GM23338 (cell line): ENCODE measurements around the gene ABCB6. TPM values are rescaled to one million over a fixed set of nuclear protein-coding genes. Genes with fewer than 3 reads are reported as not detected.

Experiments
- ATAC-seq: fragments of 200-7000 bp; cut with Tn5 transposase; 3 replicates; pipeline ENCODE4 v1.9.1; 2020
- DNase-seq: peaks from one replicate; pipeline ENCODE4 v3.0.0-alpha.2; 2015; ENCODE audit warnings: low spot score
- H2AFZ ChIP-seq: fragments of 200-600 bp; sonication (generic); 2 replicates; pipeline ENCODE4 v1.8.0; 2016; ENCODE audit warnings: antibody characterized with exemption, mild to moderate bottlenecking, moderate library complexity
- H3F3A ChIP-seq: fragments of 200-600 bp; sonication (generic); replicated peaks from 2 replicates; pipeline ENCODE4 v1.8.0; 2017; ENCODE audit warnings: antibody characterized with exemption, mixed run types, low read depth
- H3K27ac ChIP-seq: fragments of 200-600 bp; sonication (generic); 2 replicates; pipeline ENCODE4 v1.6.1; 2016; ENCODE audit warnings: low read depth
- H3K27me3 ChIP-seq: fragments of 200-600 bp; sonication (generic); 2 replicates; pipeline ENCODE4 v1.8.0; 2016; ENCODE audit warnings: mild to moderate bottlenecking, mixed run types, moderate library complexity; ENCODE audit not compliant: insufficient read depth
- H3K36me3 ChIP-seq: fragments of 200-600 bp; sonication (generic); 2 replicates; pipeline ENCODE4 v1.8.0; 2016; ENCODE audit warnings: mild to moderate bottlenecking; ENCODE audit not compliant: insufficient read depth
- H3K4me1 ChIP-seq: fragments of 200-600 bp; sonication (generic); 2 replicates; pipeline ENCODE4 v1.8.0; 2016; ENCODE audit warnings: mild to moderate bottlenecking, moderate library complexity; ENCODE audit not compliant: insufficient read depth
- H3K4me2 ChIP-seq: fragments of 200-600 bp; sonication (generic); 2 replicates; pipeline ENCODE4 v1.7.1; 2017; ENCODE audit warnings: mixed run types
- H3K4me3 ChIP-seq: fragments of 200-600 bp; sonication (generic); 2 replicates; pipeline ENCODE4 v1.6.1; 2016; ENCODE audit warnings: mixed run types
- H3K79me2 ChIP-seq: fragments of 200-600 bp; sonication (generic); replicated peaks from 2 replicates; pipeline ENCODE4 v1.8.0; 2017; ENCODE audit warnings: mild to moderate bottlenecking; ENCODE audit not compliant: insufficient read depth
- H3K9me2 ChIP-seq: fragments of 200-600 bp; sonication (generic); 2 replicates; pipeline ENCODE4 v1.8.0; 2017; ENCODE audit not compliant: insufficient read depth
- H4K20me1 ChIP-seq: fragments of 200-600 bp; sonication (generic); replicated peaks from 2 replicates; pipeline ENCODE4 v1.8.0; 2017; ENCODE audit warnings: mild to moderate bottlenecking; ENCODE audit not compliant: insufficient read depth
- H3K27ac Mint-ChIP-seq: 2 replicates; pipeline ENCODE4 v1.8.0; 2020; ENCODE audit warnings: inconsistent platforms, mild to moderate bottlenecking, moderate library complexity, mixed read lengths
- H3K27me3 Mint-ChIP-seq: 3 replicates; pipeline ENCODE4 v1.8.0; 2022; ENCODE audit warnings: low read depth, mild to moderate bottlenecking, moderate library complexity, mixed read lengths, inconsistent platforms; ENCODE audit not compliant: insufficient read depth, poor library complexity
- H3K36me3 Mint-ChIP-seq: 3 replicates; pipeline ENCODE4 v1.8.0; 2021; ENCODE audit warnings: low read depth, mild to moderate bottlenecking, inconsistent platforms, moderate library complexity, mixed read lengths
- H3K4me1 Mint-ChIP-seq: 3 replicates; pipeline ENCODE4 v1.8.0; 2020; ENCODE audit warnings: mild to moderate bottlenecking, inconsistent platforms, mixed read lengths
- H3K4me3 Mint-ChIP-seq: 3 replicates; pipeline ENCODE4 v1.8.0; 2021; ENCODE audit warnings: moderate library complexity, mild to moderate bottlenecking, inconsistent platforms, mixed read lengths
- H3K9me3 Mint-ChIP-seq: 3 replicates; pipeline ENCODE4 v1.8.0; 2020; ENCODE audit warnings: moderate library complexity, mild to moderate bottlenecking, inconsistent platforms, mixed read lengths
- NANOG ChIP-seq: IDR thresholded peaks from 2 replicates; pipeline ENCODE4 v1.6.1; 2016; ENCODE audit warnings: antibody characterized with exemption, borderline replicate concordance
- POLR2AphosphoS5 ChIP-seq: IDR thresholded peaks from 2 replicates; pipeline ENCODE4 v1.6.1; 2016; ENCODE audit warnings: antibody characterized with exemption, low read depth
- STAT1 ChIP-seq: IDR thresholded peaks from one replicate; pipeline ENCODE4 v1.6.1; 2016; ENCODE audit warnings: antibody characterized with exemption; ENCODE audit not compliant: unreplicated experiment
- ZNF331 ChIP-seq: fragments of 250-450 bp; sonication (Bioruptor Pico); IDR thresholded peaks from 2 replicates; pipeline ENCODE4 v1.5.0; 2020; ENCODE audit warnings: low read depth, mild to moderate bottlenecking, moderate library complexity
- ZNF462 ChIP-seq: fragments of 250-450 bp; sonication (Bioruptor Pico); IDR thresholded peaks from 2 replicates; pipeline ENCODE4 v1.5.0; 2020; ENCODE audit warnings: mild to moderate bottlenecking, moderate library complexity
- polyA plus RNA-seq: library from polyadenylated mRNA; unstranded; fragments of >200 nt; fragmentation: Nextera tagmentation; extraction: Ambion mirVana; gene quantifications from 2 replicates; pipeline ENCODE4 v1.2.1, GENCODE V29; 2016
- total RNA-seq: library from RNA; depleted of rRNA; stranded (reverse); fragments of >200 nt; shearing (Covaris generic); gene quantifications from 2 replicates; pipeline ENCODE4 v1.2.3, GENCODE V29; 2014
- TF ChIP-seq, protein P1 (sequence below), 2 experiments: fragments of 200-600 bp in 1 of 2; sonication (generic) in 1 of 2; conservative IDR thresholded peaks; 2 replicates each; pipeline versions ENCODE4 v1.5.1 to v1.6.1; 2016 to 2017; ENCODE audit warnings: antibody characterized with exemption in 2 of 2, low read depth in 2 of 2, mild to moderate bottlenecking in 2 of 2, moderate library complexity in 1 of 2
- TF ChIP-seq, protein P2 (sequence below): IDR thresholded peaks from one replicate; pipeline ENCODE4 v1.6.1; 2018; ENCODE audit warnings: antibody characterized with exemption; ENCODE audit not compliant: unreplicated experiment
- TF ChIP-seq, protein P3 (sequence below): IDR thresholded peaks from 2 replicates; pipeline ENCODE4 v1.6.1; 2016; ENCODE audit warnings: antibody characterized with exemption

The ABCB6 gene
- total and polyA plus RNA-seq, 2 experiments from 2014 or later: 26.2 to 35.1 TPM

- no peak for DNase-seq
- H3K36me3 ChIP-seq: peaks cover 3% of the 10 kb centered on the region; the same call in 1 of the 2 replicates
- no peaks in the 10 kb centered on the region for H3F3A ChIP-seq
- H3K4me3 ChIP-seq: 0 out of 2 replicates have a peak overlapping the region, but pooled peaks have one; percentile 83
- H3K4me1 ChIP-seq: peaks cover 8% of the 10 kb centered on the region
- H3K4me3 Mint-ChIP-seq: peak overlapping the region; percentile 96
- 0 out of 2 replicates have a peak, but pooled peaks cover 4% of the 10 kb centered on the region for H3K79me2 ChIP-seq
- peak overlapping the region; percentile 95; the same call in 1 of the 2 replicates for H3K4me2 ChIP-seq
- no peaks in the 10 kb centered on the region for H3K27me3 ChIP-seq
- TF ChIP-seq ZNF331 (CRISPR knock-in tag): no peak
- no peak for TF ChIP-seq NANOG
- TF ChIP-seq, protein P1, sequence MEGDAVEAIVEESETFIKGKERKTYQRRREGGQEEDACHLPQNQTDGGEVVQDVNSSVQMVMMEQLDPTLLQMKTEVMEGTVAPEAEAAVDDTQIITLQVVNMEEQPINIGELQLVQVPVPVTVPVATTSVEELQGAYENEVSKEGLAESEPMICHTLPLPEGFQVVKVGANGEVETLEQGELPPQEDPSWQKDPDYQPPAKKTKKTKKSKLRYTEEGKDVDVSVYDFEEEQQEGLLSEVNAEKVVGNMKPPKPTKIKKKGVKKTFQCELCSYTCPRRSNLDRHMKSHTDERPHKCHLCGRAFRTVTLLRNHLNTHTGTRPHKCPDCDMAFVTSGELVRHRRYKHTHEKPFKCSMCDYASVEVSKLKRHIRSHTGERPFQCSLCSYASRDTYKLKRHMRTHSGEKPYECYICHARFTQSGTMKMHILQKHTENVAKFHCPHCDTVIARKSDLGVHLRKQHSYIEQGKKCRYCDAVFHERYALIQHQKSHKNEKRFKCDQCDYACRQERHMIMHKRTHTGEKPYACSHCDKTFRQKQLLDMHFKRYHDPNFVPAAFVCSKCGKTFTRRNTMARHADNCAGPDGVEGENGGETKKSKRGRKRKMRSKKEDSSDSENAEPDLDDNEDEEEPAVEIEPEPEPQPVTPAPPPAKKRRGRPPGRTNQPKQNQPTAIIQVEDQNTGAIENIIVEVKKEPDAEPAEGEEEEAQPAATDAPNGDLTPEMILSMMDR (conservative IDR thresholded peaks at IDR 0.05; ENCODE audit: low read depth in 2 of 2): no peak
- TF ChIP-seq POLR2AphosphoS5: no peak
- TF ChIP-seq STAT1: no peak
- no peak for TF ChIP-seq ZNF462 (CRISPR knock-in tag)
- TF ChIP-seq, protein P2, sequence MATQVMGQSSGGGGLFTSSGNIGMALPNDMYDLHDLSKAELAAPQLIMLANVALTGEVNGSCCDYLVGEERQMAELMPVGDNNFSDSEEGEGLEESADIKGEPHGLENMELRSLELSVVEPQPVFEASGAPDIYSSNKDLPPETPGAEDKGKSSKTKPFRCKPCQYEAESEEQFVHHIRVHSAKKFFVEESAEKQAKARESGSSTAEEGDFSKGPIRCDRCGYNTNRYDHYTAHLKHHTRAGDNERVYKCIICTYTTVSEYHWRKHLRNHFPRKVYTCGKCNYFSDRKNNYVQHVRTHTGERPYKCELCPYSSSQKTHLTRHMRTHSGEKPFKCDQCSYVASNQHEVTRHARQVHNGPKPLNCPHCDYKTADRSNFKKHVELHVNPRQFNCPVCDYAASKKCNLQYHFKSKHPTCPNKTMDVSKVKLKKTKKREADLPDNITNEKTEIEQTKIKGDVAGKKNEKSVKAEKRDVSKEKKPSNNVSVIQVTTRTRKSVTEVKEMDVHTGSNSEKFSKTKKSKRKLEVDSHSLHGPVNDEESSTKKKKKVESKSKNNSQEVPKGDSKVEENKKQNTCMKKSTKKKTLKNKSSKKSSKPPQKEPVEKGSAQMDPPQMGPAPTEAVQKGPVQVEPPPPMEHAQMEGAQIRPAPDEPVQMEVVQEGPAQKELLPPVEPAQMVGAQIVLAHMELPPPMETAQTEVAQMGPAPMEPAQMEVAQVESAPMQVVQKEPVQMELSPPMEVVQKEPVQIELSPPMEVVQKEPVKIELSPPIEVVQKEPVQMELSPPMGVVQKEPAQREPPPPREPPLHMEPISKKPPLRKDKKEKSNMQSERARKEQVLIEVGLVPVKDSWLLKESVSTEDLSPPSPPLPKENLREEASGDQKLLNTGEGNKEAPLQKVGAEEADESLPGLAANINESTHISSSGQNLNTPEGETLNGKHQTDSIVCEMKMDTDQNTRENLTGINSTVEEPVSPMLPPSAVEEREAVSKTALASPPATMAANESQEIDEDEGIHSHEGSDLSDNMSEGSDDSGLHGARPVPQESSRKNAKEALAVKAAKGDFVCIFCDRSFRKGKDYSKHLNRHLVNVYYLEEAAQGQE: no peak
- TF ChIP-seq, protein P3, sequence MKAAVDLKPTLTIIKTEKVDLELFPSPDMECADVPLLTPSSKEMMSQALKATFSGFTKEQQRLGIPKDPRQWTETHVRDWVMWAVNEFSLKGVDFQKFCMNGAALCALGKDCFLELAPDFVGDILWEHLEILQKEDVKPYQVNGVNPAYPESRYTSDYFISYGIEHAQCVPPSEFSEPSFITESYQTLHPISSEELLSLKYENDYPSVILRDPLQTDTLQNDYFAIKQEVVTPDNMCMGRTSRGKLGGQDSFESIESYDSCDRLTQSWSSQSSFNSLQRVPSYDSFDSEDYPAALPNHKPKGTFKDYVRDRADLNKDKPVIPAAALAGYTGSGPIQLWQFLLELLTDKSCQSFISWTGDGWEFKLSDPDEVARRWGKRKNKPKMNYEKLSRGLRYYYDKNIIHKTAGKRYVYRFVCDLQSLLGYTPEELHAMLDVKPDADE: no peak
- peaks cover 33% of the 10 kb centered on the region for H3K4me1 Mint-ChIP-seq
- H4K20me1 ChIP-seq: no peaks in the 10 kb centered on the region
- no peaks in the 10 kb centered on the region for H3K9me3 Mint-ChIP-seq
- peaks cover 10% of the 10 kb centered on the region for H3K27me3 Mint-ChIP-seq
- H2AFZ ChIP-seq: no peak overlapping the region
- ATAC-seq: no peak
- H3K27ac Mint-ChIP-seq: no peak overlapping the region
- H3K36me3 Mint-ChIP-seq: peaks cover 40% of the 10 kb centered on the region
- H3K27ac ChIP-seq: no peak overlapping the region
- H3K9me2 ChIP-seq: no peaks in the 10 kb centered on the region
Measured at GRCh38 chr2:219246559-219246958, 27.8 kb upstream of the ABCB6 start.
